GM12864 (cell line): ENCODE results near the gene USP1.

Experiments
- DNase-seq: peaks from one replicate; pipeline ENCODE4 v3.0.0-alpha.2; 2011; ENCODE audit warnings: low read depth
- H3K4me3 ChIP-seq: 2 replicates; pipeline ENCODE4 v1.5.1; 2011; ENCODE audit warnings: mild to moderate bottlenecking, low read depth, low read length, control low read depth
- CTCF ChIP-seq: IDR thresholded peaks from 2 replicates; pipeline ENCODE4 v1.5.1; 2011; ENCODE audit warnings: low read depth, mild to moderate bottlenecking, moderate library complexity, low read length, control low read depth, inconsistent platforms; ENCODE audit errors: missing control alignments

The USP1 gene

GRCh38 chr1:62425041-62425440 is 11.8 kb upstream of the USP1 start:
- H3K4me3 ChIP-seq: no peak overlapping the region
- TF ChIP-seq CTCF: no peak
- no peak for DNase-seq

- H3K4me3 ChIP-seq: no peak overlapping the region
- no peak for TF ChIP-seq CTCF
Measured at GRCh38 chr1:62426237-62426636, 10.6 kb upstream of the USP1 start.

DNA sequence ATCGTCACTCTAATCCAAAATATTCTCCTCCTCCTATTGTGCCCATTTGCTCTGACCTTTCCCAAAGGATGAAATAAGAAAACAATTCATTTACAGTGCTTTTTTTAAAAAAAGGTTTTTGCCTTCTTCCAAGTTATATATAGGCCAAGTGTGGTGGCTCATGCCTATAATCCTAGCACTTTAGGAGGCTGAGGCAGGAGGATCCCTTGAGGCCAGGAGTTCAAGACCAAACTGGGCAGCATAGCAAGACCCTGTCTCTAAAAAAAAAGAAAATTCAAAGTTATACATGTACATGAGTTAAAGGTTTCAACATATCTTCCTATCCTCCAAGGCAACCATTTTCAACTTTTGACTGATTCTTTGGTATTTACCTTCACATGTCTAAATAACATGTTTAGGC is 10.1 kb upstream of the USP1 start:
- TF ChIP-seq CTCF: no peak
- no peak overlapping the region for H3K4me3 ChIP-seq

More at GRCh38 chr1:62426237-62426636, 10.6 kb upstream of the USP1 start:
- no peak for DNase-seq

DNA sequence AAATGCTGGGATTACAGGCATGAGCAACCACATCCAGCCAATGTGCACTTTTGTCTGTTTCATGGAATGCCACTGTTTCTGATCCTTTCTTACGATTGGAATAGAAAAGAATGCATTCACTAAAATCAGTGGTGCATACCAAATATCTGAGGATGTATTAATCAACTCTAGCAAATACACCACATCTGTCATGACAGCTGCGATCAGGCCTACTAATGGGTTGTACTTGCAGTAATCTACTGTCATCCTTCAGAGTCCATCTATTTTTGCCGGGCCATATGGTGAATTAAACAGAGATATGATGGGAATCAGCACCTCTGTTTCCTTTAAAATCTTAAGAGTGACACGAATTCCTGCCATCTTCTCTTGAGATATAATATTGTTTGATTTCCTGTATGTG is 8.5 kb upstream of the USP1 start:
- H3K4me3 ChIP-seq: no peak overlapping the region
- no peak for DNase-seq
- TF ChIP-seq CTCF: no peak

More for the DNA sequence above, 10.1 kb upstream of the USP1 start:
- no peak for DNase-seq

- H3K4me3 ChIP-seq: no peak overlapping the region
- no peak for DNase-seq
- TF ChIP-seq CTCF: no peak
Measured at GRCh38 chr1:62429581-62429980, 7.3 kb upstream of the USP1 start.

DNA sequence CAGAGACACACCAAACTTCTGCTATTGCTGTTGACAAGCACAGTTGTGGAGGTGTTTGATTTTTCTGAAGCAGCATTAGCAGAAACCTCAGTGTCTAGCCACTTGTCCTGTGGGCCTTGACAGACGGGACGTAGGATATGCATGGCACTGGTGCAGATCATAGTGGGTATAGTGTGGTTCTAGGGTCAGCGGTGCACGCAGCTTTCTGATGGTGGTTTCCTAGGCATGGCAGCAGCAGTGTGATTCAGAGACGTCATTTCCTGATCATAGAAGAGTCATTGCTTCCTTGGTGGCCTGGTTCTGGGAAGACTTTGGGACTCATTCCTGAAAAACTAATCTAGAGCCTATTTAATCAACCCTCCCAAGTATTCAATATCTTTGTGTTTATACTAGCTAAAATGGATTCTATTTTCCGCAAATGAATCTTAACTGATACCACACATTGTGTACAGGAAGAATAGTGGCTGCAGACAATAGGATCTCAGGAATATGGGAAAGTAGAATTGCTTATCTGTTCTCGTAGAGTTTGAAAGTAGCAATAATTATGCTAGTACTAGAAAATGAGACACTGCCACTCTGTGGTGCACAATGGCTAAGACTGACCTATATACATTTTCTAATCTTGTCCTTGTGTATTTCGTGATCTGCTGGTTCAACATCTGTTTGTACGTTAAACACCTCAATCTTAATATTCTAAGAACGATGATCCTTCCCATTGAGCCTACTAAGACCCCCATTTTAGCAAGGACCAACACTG is 2.8 kb upstream of the USP1 start:
- H3K4me3 ChIP-seq: no peak overlapping the region
- TF ChIP-seq CTCF: no peak
- DNase-seq: no peak

GRCh38 chr1:62434618-62435001 is 2.2 kb upstream of the USP1 start:
- no peak for TF ChIP-seq CTCF
- no peak overlapping the region for H3K4me3 ChIP-seq
- no peak for DNase-seq
